WTC11 (cell line): Measurements from ENCODE around the gene PRSS38. TPM values are rescaled to one million over a fixed set of nuclear protein-coding genes. Genes with fewer than 3 reads are reported as not detected.
A peak's percentile ranks its signal among the peaks of the same experiment; 100 is the strongest.

ENCODE experiments used
- ATAC-seq: fragments of 200-7000 bp; cut with Tn5 transposase; 2 replicates; pipeline ENCODE4 v1.10.0; 2021; ENCODE audit warnings: mild to moderate bottlenecking, moderate library complexity
- CTCF ChIA-PET: fragments of 300-600 bp; sonication (Branson Sonifier 250); formaldehyde crosslinking; loops from one replicate; lab custom pipeline; 2021; ENCODE audit warnings: antibody characterized with exemption; lab: Charles Lee
- POLR2A ChIA-PET: fragments of 350-600 bp; sonication (Branson Sonifier 250); formaldehyde crosslinking; loops from one replicate; lab custom pipeline; 2021; ENCODE audit warnings: antibody characterized with exemption; lab: Charles Lee
- DNase-seq: peaks from one replicate; pipeline ENCODE4 v3.0.0; 2021; ENCODE audit warnings: low spot score
- H3K27ac Mint-ChIP-seq: 2 replicates; pipeline ENCODE4 v1.8.0; 2021; ENCODE audit warnings: mixed read lengths
- H3K27me3 Mint-ChIP-seq: 2 replicates; pipeline ENCODE4 v1.8.0; 2021; ENCODE audit warnings: low read depth, mild to moderate bottlenecking, moderate library complexity, mixed read lengths
- H3K36me3 Mint-ChIP-seq: 2 replicates; pipeline ENCODE4 v1.8.0; 2021; ENCODE audit warnings: mixed read lengths
- H3K4me1 Mint-ChIP-seq: 2 replicates; pipeline ENCODE4 v1.8.0; 2022; ENCODE audit warnings: mixed read lengths
- H3K4me3 Mint-ChIP-seq: 2 replicates; pipeline ENCODE4 v1.8.0; 2021; ENCODE audit warnings: mild to moderate bottlenecking, moderate library complexity, mixed read lengths
- H3K9me3 Mint-ChIP-seq: 2 replicates; pipeline ENCODE4 v1.8.0; 2021; ENCODE audit warnings: mixed read lengths
- ATF2 ChIP-seq: sonication (generic); formaldehyde crosslinking; IDR thresholded peaks from 2 replicates; pipeline ENCODE4 v1.8.1; 2022; ENCODE audit warnings: low read depth, missing genetic modification reagents, borderline replicate concordance
- ERG ChIP-seq: fragments of 250-450 bp; sonication (Bioruptor Pico); IDR thresholded peaks from 2 replicates; pipeline ENCODE4 v1.8.0; 2021; ENCODE audit warnings: mild to moderate bottlenecking
- ESRRA ChIP-seq: sonication (generic); formaldehyde crosslinking; IDR thresholded peaks from 2 replicates; pipeline ENCODE4 v1.8.1; 2022; ENCODE audit warnings: mild to moderate bottlenecking, missing genetic modification reagents, borderline replicate concordance
- ETV6 ChIP-seq: sonication (generic); formaldehyde crosslinking; IDR thresholded peaks from 2 replicates; pipeline ENCODE4 v1.8.1; 2022; ENCODE audit warnings: mild to moderate bottlenecking, missing genetic modification reagents
- FOXP4 ChIP-seq: sonication (generic); formaldehyde crosslinking; IDR thresholded peaks from 2 replicates; pipeline ENCODE4 v1.8.0; 2022; ENCODE audit warnings: mild to moderate bottlenecking, missing genetic modification reagents
- NFYB ChIP-seq: sonication (generic); formaldehyde crosslinking; conservative IDR thresholded peaks from 2 replicates; pipeline ENCODE4 v1.8.0; 2022; ENCODE audit warnings: low read depth, missing genetic modification reagents
- NR1H2 ChIP-seq: sonication (generic); formaldehyde crosslinking; IDR thresholded peaks from 2 replicates; pipeline ENCODE4 v1.9.0; 2021; ENCODE audit warnings: mild to moderate bottlenecking, moderate library complexity, missing genetic modification reagents
- NR3C1 ChIP-seq: sonication (generic); formaldehyde crosslinking; conservative IDR thresholded peaks from 2 replicates; pipeline ENCODE4 v1.8.1; 2023; ENCODE audit warnings: low read depth, mild to moderate bottlenecking, missing genetic modification reagents
- SMAD3 ChIP-seq: sonication (generic); formaldehyde crosslinking; IDR thresholded peaks from 2 replicates; pipeline ENCODE4 v1.8.0; 2022; ENCODE audit warnings: missing genetic modification reagents, mild to moderate bottlenecking, borderline replicate concordance
- ZMAT4 ChIP-seq: fragments of 250-450 bp; sonication (Bioruptor Pico); IDR thresholded peaks from 2 replicates; pipeline ENCODE4 v1.9.0; 2021; ENCODE audit warnings: mild to moderate bottlenecking
- ZNF263 ChIP-seq: sonication (generic); formaldehyde crosslinking; IDR thresholded peaks from 2 replicates; pipeline ENCODE4 v1.8.1; 2022; ENCODE audit warnings: low read depth, mild to moderate bottlenecking, moderate library complexity, missing genetic modification reagents
- ZNF396 ChIP-seq: fragments of 250-450 bp; sonication (Bioruptor Pico); IDR thresholded peaks from 2 replicates; pipeline ENCODE4 v1.8.0; 2021; ENCODE audit warnings: mild to moderate bottlenecking, moderate library complexity, borderline replicate concordance
- total RNA-seq: library from RNA; stranded (reverse); gene quantifications from 3 replicates; pipeline ENCODE4 v1.2.3, GENCODE V29; 2021

Gene PRSS38
- total RNA-seq, 1 experiment from 2014 or later = not detected

GRCh38 chr1:227887697-227888403 is 72.4 kb downstream of the PRSS38 start (continued):
- TF ChIP-seq NR3C1 (CRISPR knock-in tag) = no peak
- no peak for TF ChIP-seq FOXP4 (CRISPR knock-in tag)
- TF ChIP-seq NR1H2 (CRISPR knock-in tag) = no peak

GRCh38 chr1:227888404-227889046 is 73.0 kb downstream of the PRSS38 start:
- ChIA-PET CTCF (interaction anchor here (0.7 to 1.2 kb wide), 7 partner anchors 53 to 118 kb away, joined by 3 to 4 read pairs (median 3); partner anchors contain the start of gene WNT9A), POLR2A (no interaction called here)
- Mint-ChIP-seq H3K4me3 (0 out of 2 replicates have a peak overlapping the region, but pooled peaks have one; percentile 77), H3K4me1 (peaks cover 9% of the 10 kb centered on the region), H3K36me3 (no peaks in the 10 kb centered on the region), H3K27me3 (no peaks in the 10 kb centered on the region; the same call in 1 of the 2 replicates), H3K27ac (no peak overlapping the region), H3K9me3 (no peaks in the 10 kb centered on the region)
- ATAC-seq (no peak), DNase-seq (no peak)
- no peak for TF ChIP-seq ZNF396 (CRISPR knock-in tag)
- TF ChIP-seq SMAD3 (CRISPR knock-in tag) = no peak
- no peak for TF ChIP-seq ETV6 (CRISPR knock-in tag)
- no peak for TF ChIP-seq ATF2
- no peak for TF ChIP-seq ERG
- TF ChIP-seq ZNF263 (CRISPR knock-in tag) = no peak
- no peak for TF ChIP-seq ZMAT4 (CRISPR knock-in tag)

GRCh38 chr1:227889047-227889862 is 73.8 kb downstream of the PRSS38 start:
- TF ChIP-seq NFYB (0 out of 2 replicates have a peak, but pooled peaks have one; percentile 15), ESRRA (CRISPR knock-in tag) (no peak), ATF2 (no peak), SMAD3 (CRISPR knock-in tag) (no peak), NR1H2 (CRISPR knock-in tag) (no peak)
- no peak overlapping the region for H3K27ac Mint-ChIP-seq
- no peaks in the 10 kb centered on the region; the same call in 1 of the 2 replicates for H3K27me3 Mint-ChIP-seq
- no peak for ATAC-seq
- H3K36me3 Mint-ChIP-seq = no peaks in the 10 kb centered on the region
- CTCF ChIA-PET = no interaction called here
- POLR2A ChIA-PET = no interaction called here
- H3K9me3 Mint-ChIP-seq = no peaks in the 10 kb centered on the region
- H3K4me1 Mint-ChIP-seq = peaks cover 9% of the 10 kb centered on the region
- DNase-seq = no peak
- H3K4me3 Mint-ChIP-seq = no peak overlapping the region
